HG02885 (cell line): ENCODE measurements around the gene PKD1L1.

Experiments
- ATAC-seq: cut with Tn5 transposase; IDR thresholded peaks from one replicate; pipeline ENCODE4 v1.9.1; 2021; ENCODE audit warnings: mild to moderate bottlenecking; ENCODE audit not compliant: unreplicated experiment, poor library complexity

PKD1L1 gene

GRCh38 chr7:47878662-47879061 is 69.6 kb downstream of the PKD1L1 start:
- ATAC-seq: no peak

- no peak for ATAC-seq
Observed at GRCh38 chr7:47877336-47877735, 70.9 kb downstream of the PKD1L1 start.

- no peak for ATAC-seq
Observed at GRCh38 chr7:47875998-47876744, 72.1 kb downstream of the PKD1L1 start.

- no peak for ATAC-seq
Observed at GRCh38 chr7:47875406-47875805, 72.9 kb downstream of the PKD1L1 start.

- no peak for ATAC-seq
Observed at GRCh38 chr7:47873762-47874161, 74.5 kb downstream of the PKD1L1 start.

- no peak for ATAC-seq
Observed at GRCh38 chr7:47867286-47867685, 81.0 kb downstream of the PKD1L1 start.

GRCh38 chr7:47866120-47866519 is 82.1 kb downstream of the PKD1L1 start:
- ATAC-seq: no peak

- peak; percentile 59 for ATAC-seq
Observed at GRCh38 chr7:47852330-47853245, 95.7 kb downstream of the PKD1L1 start.

GRCh38 chr7:47847207-47847606 is 101.1 kb downstream of the PKD1L1 start:
- no peak for ATAC-seq

GRCh38 chr7:47846138-47846836 is 102.0 kb downstream of the PKD1L1 start:
- no peak for ATAC-seq

- no peak for ATAC-seq
Observed at GRCh38 chr7:47844311-47844710, 104.0 kb downstream of the PKD1L1 start.

GRCh38 chr7:47843291-47843690 is 105.0 kb downstream of the PKD1L1 start:
- ATAC-seq: no peak

- ATAC-seq: no peak
Observed at GRCh38 chr7:47839381-47839780, 108.9 kb downstream of the PKD1L1 start.

- no peak for ATAC-seq
Observed at GRCh38 chr7:47837826-47838225, 110.4 kb downstream of the PKD1L1 start.

GRCh38 chr7:47836503-47837202 is 111.6 kb downstream of the PKD1L1 start:
- no peak for ATAC-seq

- no peak for ATAC-seq
Observed at GRCh38 chr7:47836080-47836479, 112.2 kb downstream of the PKD1L1 start.

- ATAC-seq: no peak
Observed at GRCh38 chr7:47833211-47833610, 115.1 kb downstream of the PKD1L1 start.

- no peak for ATAC-seq
Observed at GRCh38 chr7:47832105-47832715, 116.1 kb downstream of the PKD1L1 start.

GRCh38 chr7:47830015-47830414 is 118.3 kb downstream of the PKD1L1 start:
- ATAC-seq: no peak

GRCh38 chr7:47827871-47828270 is 120.4 kb downstream of the PKD1L1 start:
- ATAC-seq: no peak
